OCI-LY7 (cell line): ENCODE data around the gene STAU1.

Experiments
- CTCF ChIP-seq: fragments of 200-600 bp; sonication (generic); conservative IDR thresholded peaks from 2 replicates; pipeline ENCODE4 v1.5.1; 2014; ENCODE audit warnings: mild to moderate bottlenecking, antibody characterized with exemption, low read length, moderate library complexity, mixed read lengths
- EZH2phosphoT487 ChIP-seq: fragments of 200-600 bp; sonication (generic); IDR thresholded peaks from 2 replicates; pipeline ENCODE4 v1.6.1; 2018; ENCODE audit warnings: low read depth, borderline replicate concordance, mild to moderate bottlenecking, mixed run types, antibody characterized with exemption, low read length, moderate library complexity, mixed read lengths

- TF ChIP-seq CTCF (no peak), EZH2phosphoT487 (no peak)
Observed at GRCh38 chr20:49233226-49233625, 45.1 kb upstream of the STAU1 start.
